GM12874 (cell line): Measurements from ENCODE around the gene KLHL24.

Experiments used
- TF ChIP-seq, protein P1 (sequence below): IDR thresholded peaks from 2 replicates; pipeline ENCODE4 v1.5.1; 2011; ENCODE audit warnings: low read depth, mild to moderate bottlenecking, control low read depth, low read length, moderate library complexity; ENCODE audit not compliant: insufficient read depth

The KLHL24 gene

DNA sequence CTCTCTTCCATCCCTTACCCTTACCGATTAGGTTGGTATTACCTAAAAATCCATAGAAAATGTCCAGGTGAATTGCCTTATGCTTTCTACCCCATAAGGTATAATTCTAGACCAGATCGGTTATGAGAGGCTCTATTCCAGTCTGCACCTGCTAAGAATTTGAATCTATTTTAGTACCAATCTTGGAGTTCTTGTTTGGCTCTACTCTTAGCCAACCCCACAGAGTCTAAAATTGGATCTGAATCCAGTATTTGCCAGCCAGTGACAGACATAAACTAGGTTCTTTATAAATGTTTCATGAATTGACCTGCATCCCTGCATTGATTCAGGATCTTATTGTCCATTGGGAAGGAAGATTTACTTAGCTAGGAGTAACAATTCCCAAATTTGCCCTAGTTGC lies 6.5 kb downstream of the KLHL24 start:
- TF ChIP-seq, protein P1, sequence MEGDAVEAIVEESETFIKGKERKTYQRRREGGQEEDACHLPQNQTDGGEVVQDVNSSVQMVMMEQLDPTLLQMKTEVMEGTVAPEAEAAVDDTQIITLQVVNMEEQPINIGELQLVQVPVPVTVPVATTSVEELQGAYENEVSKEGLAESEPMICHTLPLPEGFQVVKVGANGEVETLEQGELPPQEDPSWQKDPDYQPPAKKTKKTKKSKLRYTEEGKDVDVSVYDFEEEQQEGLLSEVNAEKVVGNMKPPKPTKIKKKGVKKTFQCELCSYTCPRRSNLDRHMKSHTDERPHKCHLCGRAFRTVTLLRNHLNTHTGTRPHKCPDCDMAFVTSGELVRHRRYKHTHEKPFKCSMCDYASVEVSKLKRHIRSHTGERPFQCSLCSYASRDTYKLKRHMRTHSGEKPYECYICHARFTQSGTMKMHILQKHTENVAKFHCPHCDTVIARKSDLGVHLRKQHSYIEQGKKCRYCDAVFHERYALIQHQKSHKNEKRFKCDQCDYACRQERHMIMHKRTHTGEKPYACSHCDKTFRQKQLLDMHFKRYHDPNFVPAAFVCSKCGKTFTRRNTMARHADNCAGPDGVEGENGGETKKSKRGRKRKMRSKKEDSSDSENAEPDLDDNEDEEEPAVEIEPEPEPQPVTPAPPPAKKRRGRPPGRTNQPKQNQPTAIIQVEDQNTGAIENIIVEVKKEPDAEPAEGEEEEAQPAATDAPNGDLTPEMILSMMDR = no peak

DNA sequence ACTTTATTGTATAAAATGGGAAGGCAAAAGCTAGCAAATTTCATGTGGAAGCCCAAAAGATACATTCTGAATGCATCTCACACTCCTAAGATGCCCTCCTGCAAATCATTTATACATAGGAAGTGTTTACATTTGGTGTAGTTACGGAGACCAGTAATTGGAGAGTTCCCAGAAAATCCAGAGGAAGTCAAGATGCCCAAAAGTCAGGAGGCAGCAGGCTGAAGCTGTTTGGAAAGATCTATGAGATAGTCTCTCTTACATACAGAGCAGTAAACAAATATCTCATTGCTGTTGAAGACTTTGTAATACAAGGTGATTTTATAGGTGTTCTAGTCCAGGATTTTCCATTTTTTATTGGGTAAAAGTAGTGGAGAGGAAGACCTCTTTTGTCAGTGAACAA lies 8.8 kb downstream of the KLHL24 start:
- TF ChIP-seq, protein P1 = no peak

DNA sequence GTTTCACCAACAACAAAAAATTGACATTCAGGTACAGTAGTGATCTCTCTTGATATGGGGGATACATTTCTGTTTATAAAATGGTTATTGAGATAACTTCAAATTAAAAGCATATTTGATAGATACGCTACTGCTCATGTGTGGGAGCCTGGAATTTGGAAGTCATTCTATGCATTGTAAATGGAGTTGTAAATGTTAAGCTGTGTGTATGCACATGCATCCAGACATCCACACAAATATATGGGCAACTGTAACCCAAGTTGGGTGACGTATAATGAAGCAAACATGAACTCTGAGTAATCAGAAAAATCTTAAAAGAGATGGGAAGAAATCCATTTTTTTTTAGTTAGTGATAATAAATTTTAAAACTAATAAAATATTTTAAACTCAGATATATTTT lies 9.8 kb downstream of the KLHL24 start:
- TF ChIP-seq, protein P1 = no peak

DNA sequence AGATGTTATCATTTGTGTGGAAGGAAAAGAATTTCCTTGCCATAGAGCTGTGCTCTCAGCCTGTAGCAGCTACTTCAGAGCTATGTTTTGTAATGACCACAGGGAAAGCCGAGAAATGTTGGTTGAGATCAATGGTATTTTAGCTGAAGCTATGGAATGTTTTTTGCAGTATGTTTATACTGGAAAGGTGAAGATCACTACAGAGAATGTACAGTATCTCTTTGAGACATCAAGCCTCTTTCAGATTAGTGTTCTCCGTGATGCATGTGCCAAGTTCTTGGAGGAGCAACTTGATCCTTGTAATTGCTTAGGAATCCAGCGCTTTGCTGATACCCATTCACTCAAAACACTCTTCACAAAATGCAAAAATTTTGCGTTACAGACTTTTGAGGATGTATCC lies 15.1 kb downstream of the KLHL24 start:
- TF ChIP-seq, protein P1 = no peak

DNA sequence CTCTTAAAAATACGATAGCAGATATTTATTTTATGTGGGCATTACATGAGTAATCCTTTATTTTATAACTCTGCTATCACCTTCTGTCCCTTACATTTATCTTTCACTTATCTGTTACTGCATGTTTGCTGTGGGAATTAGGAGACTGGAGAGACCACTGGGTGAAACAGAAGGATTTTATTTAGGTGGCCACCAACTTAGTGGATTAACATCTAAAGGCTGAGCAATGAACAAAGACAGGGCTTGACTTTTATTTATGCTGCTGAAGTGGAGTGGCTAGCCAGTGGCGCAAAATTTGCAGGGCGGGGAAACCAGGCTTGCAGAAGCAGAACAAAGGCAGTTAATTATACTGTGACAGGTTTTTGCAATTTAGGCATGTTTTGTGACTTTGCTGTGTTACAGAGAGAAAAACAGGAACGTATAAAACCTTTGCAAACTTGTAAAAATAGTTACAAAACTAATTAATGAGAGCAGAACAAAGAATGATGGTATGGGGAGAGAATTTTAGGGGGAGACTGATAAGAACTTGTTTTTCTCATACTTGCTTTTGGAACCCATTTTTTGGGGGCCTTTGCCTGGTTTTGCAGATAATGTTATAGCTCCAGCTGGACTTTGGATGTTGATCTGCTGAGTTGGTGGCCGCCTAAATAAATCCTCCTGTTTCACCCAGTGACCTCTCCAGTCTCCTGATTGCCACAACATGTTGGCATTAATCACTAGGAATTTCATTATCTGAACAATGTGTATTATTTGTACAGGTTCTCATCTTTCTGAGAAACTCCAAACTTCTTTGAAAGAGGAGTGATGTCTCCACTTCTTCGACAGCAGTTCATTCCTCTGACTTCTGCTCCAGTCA lies 18.0 kb downstream of the KLHL24 start:
- TF ChIP-seq, protein P1 = no peak

DNA sequence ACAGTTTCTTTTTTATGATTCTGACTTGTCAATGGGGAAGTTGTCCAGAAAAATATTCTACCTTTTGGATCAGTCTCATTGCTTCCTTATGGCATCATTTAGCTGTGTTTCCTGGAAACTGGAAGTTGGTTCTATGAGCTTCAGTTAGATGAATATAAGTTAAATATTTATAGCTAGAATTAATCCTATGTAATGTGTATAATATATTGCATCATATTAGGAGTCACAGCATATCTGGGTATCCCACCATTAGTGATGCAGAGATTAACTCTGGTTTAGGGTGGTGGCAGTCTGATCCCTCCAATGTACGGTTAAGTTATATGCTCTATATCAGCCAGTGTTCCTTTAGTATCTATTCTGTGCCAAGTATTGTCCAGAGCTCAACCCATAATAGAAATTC lies 19.3 kb downstream of the KLHL24 start:
- TF ChIP-seq, protein P1 = no peak

DNA sequence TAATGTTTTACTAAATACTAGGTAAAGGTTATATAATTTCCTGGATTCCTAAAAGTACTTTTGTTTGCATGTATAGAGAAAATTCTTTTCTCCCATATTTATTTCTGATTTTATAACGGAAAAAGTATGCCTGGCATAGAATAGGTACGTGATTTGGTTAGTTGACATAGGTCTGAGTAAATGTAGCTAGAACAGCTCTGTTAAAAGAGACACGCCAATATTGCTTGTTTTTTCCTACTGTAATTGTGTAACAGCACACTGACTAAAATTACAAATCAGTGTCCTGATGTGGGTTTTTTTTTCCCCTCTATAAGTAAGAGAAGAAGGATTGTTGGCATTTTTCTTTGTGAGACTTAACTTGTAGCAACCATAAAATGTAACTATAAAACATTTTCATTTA lies 26.7 kb downstream of the KLHL24 start:
- TF ChIP-seq, protein P1 = no peak
